ENCODE results near the gene SHE. TPM values are rescaled to one million over a fixed set of nuclear protein-coding genes. Genes with fewer than 3 reads are reported as not detected.
"Not testable (repeated sequence)": the region's sequence is repeated elsewhere in the genome, so short reads cannot be mapped to it uniquely, and the experiment has no call there.

The SHE gene
- polyA plus RNA-seq, 1 experiment, result not detected

DNA sequence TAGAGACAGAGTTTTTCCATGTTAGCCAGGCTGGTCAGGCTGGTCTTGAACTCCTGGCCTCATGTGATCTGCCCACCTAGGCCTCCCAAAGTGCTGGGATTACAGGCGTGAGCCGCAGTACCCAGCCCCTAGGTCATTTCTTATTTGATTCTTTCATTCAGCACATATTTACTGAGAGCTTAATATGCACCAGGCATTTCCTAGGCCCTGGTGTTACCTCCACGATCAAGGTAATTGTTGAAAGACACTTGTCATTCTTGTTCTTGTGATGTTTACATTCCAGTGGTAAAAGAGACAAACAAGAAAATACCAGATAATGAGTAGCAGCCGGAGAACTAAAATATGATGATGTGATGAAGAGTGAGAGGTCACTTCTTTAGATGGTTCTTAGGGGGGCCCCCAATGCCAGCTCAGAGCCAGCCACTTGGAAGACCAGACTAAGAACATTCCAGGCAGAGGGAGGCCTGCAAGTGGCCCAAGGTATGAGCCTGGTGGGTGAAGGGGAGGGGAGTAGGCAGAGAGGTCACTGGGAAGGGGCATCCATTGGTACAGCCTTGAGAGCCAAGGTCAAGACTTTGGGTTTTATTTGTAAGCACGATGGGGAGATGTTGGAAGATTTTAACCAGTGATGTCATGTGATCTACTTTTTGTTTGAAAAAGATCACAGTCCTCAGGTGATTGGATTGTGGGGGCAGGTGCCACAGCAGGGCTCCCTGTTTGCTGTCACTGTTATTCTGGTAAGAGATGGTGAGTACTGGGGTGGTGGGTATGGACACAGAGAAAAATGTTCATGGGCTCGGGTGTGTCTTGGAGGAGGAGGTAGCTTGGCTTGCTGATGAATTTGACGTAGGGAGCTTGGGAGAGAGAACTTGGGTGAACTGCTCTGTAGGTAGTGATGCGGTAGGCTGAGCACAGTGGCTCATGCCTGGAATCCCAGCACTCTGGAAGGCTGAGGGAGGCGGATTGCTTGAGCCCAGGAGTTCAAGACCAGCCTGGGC lies 37.6 kb upstream of the SHE start:
- peaks cover 4% of the 10 kb centered on the region; the same call in 1 of the 2 replicates for H3K9me3 ChIP-seq (ENCODE audit: control insufficient read depth, insufficient read depth, low read length)
- ChIA-PET POLR2A (interaction anchor here (0.6 kb wide), 1 partner anchor 435 kb away, joined by 3 read pairs; the partner anchor contains the start of gene CKS1B), CTCF (interaction anchor here (0.6 to 1.1 kb wide), 2 partner anchors 152 to 404 kb away, joined by 3 read pairs; no protein-coding TSS in a partner anchor)
- DNase-seq (ENCODE audit: low read depth, low spot score), result no peak
- no peak for TF ChIP-seq CTCF (IDR thresholded peaks at IDR 0.05; ENCODE audit: low read depth, low read length)
- H3K27ac ChIP-seq (ENCODE audit: low read depth, low read length), result no peak overlapping the region
- no peak overlapping the region for H3K4me3 ChIP-seq (ENCODE audit: low read depth, low read length)
- H3K27me3 ChIP-seq (ENCODE audit: control insufficient read depth, insufficient read depth, low read length), result peaks cover 45% of the 10 kb centered on the region

GRCh38 chr1:154536570-154536969 lies 34.4 kb upstream of the SHE start:
- Histone ChIP-seq H3K27ac (ENCODE audit: low read depth, low read length) (no peak overlapping the region), H3K4me3 (ENCODE audit: low read depth, low read length) (no peak overlapping the region), H3K27me3 (ENCODE audit: control insufficient read depth, insufficient read depth, low read length) (peaks cover 38% of the 10 kb centered on the region), H3K9me3 (ENCODE audit: control insufficient read depth, insufficient read depth, low read length) (peaks cover 4% of the 10 kb centered on the region; the same call in 1 of the 2 replicates)
- DNase-seq (ENCODE audit: low read depth, low spot score), result no peak
- ChIA-PET CTCF (interaction anchor here (1.6 kb wide), 1 partner anchor 10 kb away, joined by 10 read pairs; no protein-coding TSS in a partner anchor), POLR2A (interaction anchor here (0.6 kb wide), 1 partner anchor 52 kb away, joined by 4 read pairs; no protein-coding TSS in a partner anchor)
- TF ChIP-seq CTCF (IDR thresholded peaks at IDR 0.05; ENCODE audit: low read depth, low read length), result no peak

DNA sequence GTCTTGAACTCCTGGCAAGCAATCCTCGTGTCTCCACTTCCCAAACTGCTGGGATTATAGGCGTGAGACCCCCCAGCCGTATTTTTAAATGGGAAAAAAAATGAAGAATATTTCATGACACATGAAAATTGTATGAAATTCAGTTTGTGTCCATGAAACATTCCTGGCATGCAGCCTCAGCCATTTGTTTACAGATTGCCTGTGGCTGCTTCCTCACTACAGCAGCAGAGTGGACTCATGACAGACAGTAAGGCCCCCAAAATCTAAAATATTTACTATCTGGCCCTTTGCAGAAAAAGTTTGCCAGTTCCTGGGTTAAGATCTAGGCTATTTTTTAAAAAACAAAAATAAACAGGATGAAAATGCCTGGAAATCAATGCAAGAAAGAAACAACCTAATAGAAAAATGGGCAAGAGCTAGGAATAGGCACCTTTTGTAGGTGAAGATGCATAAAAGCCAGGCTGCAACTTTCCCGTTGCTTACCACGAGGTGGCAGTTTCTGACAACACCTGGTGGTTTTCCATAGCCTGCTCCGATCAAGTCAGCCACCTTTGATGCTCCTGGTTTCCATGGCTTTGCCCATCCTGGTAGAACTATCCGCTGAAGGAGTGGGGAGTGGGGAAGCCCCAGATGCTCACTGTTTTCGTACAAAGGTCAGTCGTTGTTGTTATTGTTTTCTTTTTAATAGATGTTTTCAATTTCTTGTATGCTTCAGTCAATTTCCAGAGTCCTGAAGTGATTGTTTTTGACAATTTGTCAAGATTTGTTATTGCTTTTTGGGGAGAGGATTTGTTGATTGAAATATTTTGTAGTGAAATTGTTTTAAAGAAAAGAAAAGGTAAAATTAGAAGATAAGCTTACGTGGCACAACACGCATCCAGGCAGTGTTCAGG lies 32.0 kb upstream of the SHE start:
- ChIA-PET CTCF (interaction anchor here (0.7 to 2.1 kb wide), 3 partner anchors 13 to 410 kb away, joined by 4 to 5 read pairs (median 4); no protein-coding TSS in a partner anchor), POLR2A (interaction anchor here (0.7 kb wide), 1 partner anchor 13 kb away, joined by 3 read pairs; no protein-coding TSS in a partner anchor)
- no peak for DNase-seq (ENCODE audit: low read depth, low spot score)
- TF ChIP-seq CTCF (IDR thresholded peaks at IDR 0.05; ENCODE audit: low read depth, low read length), result peak; percentile 51
- Histone ChIP-seq H3K4me3 (ENCODE audit: low read depth, low read length) (no peak overlapping the region), H3K27ac (ENCODE audit: low read depth, low read length) (no peak overlapping the region), H3K9me3 (ENCODE audit: control insufficient read depth, insufficient read depth, low read length) (peaks cover 4% of the 10 kb centered on the region; the same call in 1 of the 2 replicates), H3K27me3 (ENCODE audit: control insufficient read depth, insufficient read depth, low read length) (peaks cover 31% of the 10 kb centered on the region)

- H3K27ac ChIP-seq (ENCODE audit: low read depth, low read length); H3K4me3 ChIP-seq (ENCODE audit: low read depth, low read length); POLR2A ChIA-PET; H3K9me3 ChIP-seq (ENCODE audit: control insufficient read depth, insufficient read depth, low read length); DNase-seq (ENCODE audit: low read depth, low spot score): not testable (repeated sequence)
- H3K27me3 ChIP-seq (ENCODE audit: control insufficient read depth, insufficient read depth, low read length), result peaks cover 18% of the 10 kb centered on the region
- CTCF ChIA-PET, result interaction anchor here (0.6 kb wide), 2 partner anchors 44 to 52 kb away, joined by 4 to 8 read pairs; no protein-coding TSS in a partner anchor
Observed at GRCh38 chr1:154531950-154532349, 29.7 kb upstream of the SHE start.

DNA sequence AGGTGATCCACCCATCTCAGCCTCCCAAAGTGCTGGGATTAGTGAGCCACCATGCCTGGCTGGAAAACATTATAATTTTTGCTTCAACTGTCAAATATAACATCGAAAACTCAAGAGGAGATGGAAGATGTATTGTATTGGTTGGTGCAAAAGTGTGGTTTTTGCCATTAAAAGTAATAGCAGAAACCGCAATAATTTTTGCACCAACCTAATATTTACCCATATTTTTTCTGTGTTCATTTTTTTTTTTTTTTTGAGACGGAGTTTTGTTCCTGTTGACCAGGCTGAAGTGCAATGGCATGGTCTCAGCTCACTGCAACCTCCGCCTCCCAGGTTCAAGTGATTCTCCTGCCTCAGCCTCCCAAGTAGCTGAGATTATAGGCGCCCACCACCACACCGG lies 27.1 kb upstream of the SHE start:
- ChIA-PET POLR2A (interaction anchor here (0.7 kb wide), 1 partner anchor 50 kb away, joined by 3 read pairs; no protein-coding TSS in a partner anchor), CTCF (no interaction called here)
- no peak overlapping the region for H3K4me3 ChIP-seq (ENCODE audit: low read depth, low read length)
- no peaks in the 10 kb centered on the region; the same call in 1 of the 2 replicates for H3K9me3 ChIP-seq (ENCODE audit: control insufficient read depth, insufficient read depth, low read length)
- peaks cover 10% of the 10 kb centered on the region for H3K27me3 ChIP-seq (ENCODE audit: control insufficient read depth, insufficient read depth, low read length)
- TF ChIP-seq CTCF (IDR thresholded peaks at IDR 0.05; ENCODE audit: low read depth, low read length), result no peak
- DNase-seq (ENCODE audit: low read depth, low spot score), result no peak
- H3K27ac ChIP-seq (ENCODE audit: low read depth, low read length), result no peak overlapping the region

All from AG04450 (cell line).